K562 (cell line): ENCODE data around the gene NAPEPLD. TPM values are rescaled to one million over a fixed set of nuclear protein-coding genes. Genes with fewer than 3 reads are reported as not detected.

Source experiments
- CREB1 ChIP-seq, 2 experiments: sonication (generic) in 1 of 2; formaldehyde crosslinking in 1 of 2; IDR thresholded peaks; 2 replicates each; pipeline versions ENCODE4 v1.6.1 to v1.8.0; 2012 to 2022; ENCODE audit warnings: inconsistent platforms in 1 of 2, mild to moderate bottlenecking in 1 of 2, missing genetic modification reagents in 1 of 2, moderate library complexity in 1 of 2
- CTCFL ChIP-seq: IDR thresholded peaks from 2 replicates; pipeline ENCODE4 v1.6.1; 2011; ENCODE audit warnings: borderline replicate concordance, low read depth, mild to moderate bottlenecking, moderate library complexity, low read length; ENCODE audit not compliant: insufficient read depth, poor library complexity, severe bottlenecking
- HDAC2 ChIP-seq: fragments of 450-650 bp; IDR thresholded peaks from 2 replicates; pipeline ENCODE4 v1.6.1; 2016; ENCODE audit warnings: mild to moderate bottlenecking
- MAFG ChIP-seq: fragments of 450-650 bp; conservative IDR thresholded peaks from 2 replicates; pipeline ENCODE4 v1.6.1; 2016; ENCODE audit warnings: missing genetic modification characterization, missing compliant biosample characterization
- RBM15 ChIP-seq: fragments of 200-400 bp; formaldehyde crosslinking; IDR thresholded peaks from 2 replicates; pipeline ENCODE4 v1.6.1; 2018; ENCODE audit warnings: mild to moderate bottlenecking, low read length, moderate library complexity; ENCODE audit not compliant: insufficient read depth
- RBM25 ChIP-seq: fragments of 200-400 bp; formaldehyde crosslinking; IDR thresholded peaks from 2 replicates; pipeline ENCODE4 v1.6.1; 2018; ENCODE audit warnings: low read length, low read depth, moderate library complexity; ENCODE audit not compliant: severe bottlenecking
- REST ChIP-seq, 2 experiments: fragments of 450-650 bp; formaldehyde crosslinking in 1 of 2; IDR thresholded peaks; 2 replicates each; pipeline versions ENCODE4 v1.4.0 to v1.6.1; 2014 to 2020; ENCODE audit warnings: mild to moderate bottlenecking in 2 of 2, borderline replicate concordance in 1 of 2, low read depth in 1 of 2
- SREBF2 ChIP-seq: sonication (generic); formaldehyde crosslinking; IDR thresholded peaks from 2 replicates; pipeline ENCODE4 v1.4.0; 2020; ENCODE audit warnings: mild to moderate bottlenecking, missing genetic modification reagents
- SUPT5H ChIP-seq: fragments of 450-650 bp; IDR thresholded peaks from 2 replicates; pipeline ENCODE4 v1.6.1; 2016
- TOE1 ChIP-seq, 2 experiments: fragments of 450-650 bp in 1 of 2; sonication (generic) in 1 of 2; formaldehyde crosslinking in 1 of 2; IDR thresholded peaks; 2 replicates each; pipeline versions ENCODE4 v1.7.1 to v1.8.0; 2016 to 2022; ENCODE audit warnings: borderline replicate concordance in 2 of 2, mild to moderate bottlenecking in 2 of 2, antibody characterized with exemption in 1 of 2, inconsistent platforms in 1 of 2, low read depth in 1 of 2, missing genetic modification reagents in 1 of 2, moderate library complexity in 1 of 2
- ZNF24 ChIP-seq: fragments of 450-650 bp; IDR thresholded peaks from 2 replicates; pipeline ENCODE4 v1.6.1; 2016
- ZNF668 ChIP-seq: fragments of 250-450 bp; sonication (Bioruptor Pico); IDR thresholded peaks from 2 replicates; pipeline ENCODE4 v1.8.0; 2022; ENCODE audit warnings: mild to moderate bottlenecking, inconsistent platforms
- ZSCAN29 ChIP-seq: fragments of 450-650 bp; IDR thresholded peaks from 2 replicates; pipeline ENCODE4 v1.6.1; 2017
- polyA plus RNA-seq, 8 experiments: library from polyadenylated mRNA; depleted of rRNA in 4 of 8; stranded (reverse) in 5 of 8; unstranded in 3 of 8; fragments of >200 nt; fragmentation: Nextera tagmentation in 2 of 8; fragmentation: Illumina TruSeq in 1 of 8; extraction: Ambion mirVana in 2 of 8; extraction: Trizol in 1 of 8; gene quantifications; 2 replicates each; pipeline versions ENCODE4 v1.2.1 to v1.2.3, GENCODE V29; 2011 to 2014; ENCODE audit warnings: inconsistent platforms in 1 of 8, missing spikeins in 1 of 8
- total RNA-seq, 7 experiments: library from RNA; depleted of rRNA in 6 of 7; stranded (reverse); fragments of >200 nt in 6 of 7; fragmentation: Illumina TruSeq in 2 of 7; extraction: Trizol in 2 of 7; gene quantifications; 2 replicates each; pipeline versions ENCODE4 v1.2.1 to v1.2.3, GENCODE V29; 2011 to 2021; ENCODE audit warnings: low replicate concordance in 1 of 7

The NAPEPLD gene
- total and polyA plus RNA-seq, 9 of the 15 experiments (the other 6 are each of a cell fraction or from before 2014, with no cell fraction given): 3.2 to 11.0 (median 7.5) TPM

GRCh38 chr7:103074519-103075336, 74.2 kb downstream of the NAPEPLD start, which contains the start of the genes ARMC10 and FBXL13 (continued):
- peak; percentile 90 for TF ChIP-seq CTCFL
- peak; percentile 23 for TF ChIP-seq RBM25
- TF ChIP-seq ZNF24: 0 out of 2 replicates have a peak, but pooled peaks have one; percentile 52
- TF ChIP-seq CREB1 (IDR thresholded peaks at IDR 0.05): peak; percentile 65
- peak; percentile 78; the same call in 1 of the 2 replicates for TF ChIP-seq CREB1 (CRISPR knock-in tag; IDR thresholded peaks at IDR 0.05)
- no peak for TF ChIP-seq ZNF668
- no peak for TF ChIP-seq MAFG (tag)
- TF ChIP-seq TOE1 (IDR thresholded peaks at IDR 0.05; ENCODE audit: borderline replicate concordance): peak; percentile 59; the same call in 1 of the 2 replicates
- TF ChIP-seq TOE1 (CRISPR knock-in tag; IDR thresholded peaks at IDR 0.05; ENCODE audit: borderline replicate concordance, low read depth): no peak
- peak; percentile 94 for TF ChIP-seq HDAC2
- TF ChIP-seq SREBF2: no peak
- no peak for TF ChIP-seq RBM15
- TF ChIP-seq SUPT5H: peak; percentile 60
- TF ChIP-seq ZSCAN29: peak; percentile 91
- peak; percentile 40 for TF ChIP-seq REST (IDR thresholded peaks at IDR 0.05; ENCODE audit: borderline replicate concordance)
- TF ChIP-seq REST (CRISPR knock-in tag; IDR thresholded peaks at IDR 0.05; ENCODE audit: low read depth): 0 out of 2 replicates have a peak, but pooled peaks have one; percentile 65
